Fibroblast of lung (primary cell): Measurements from ENCODE around the gene PLEKHA4. TPM values are rescaled to one million over a fixed set of nuclear protein-coding genes. Genes with fewer than 3 reads are reported as not detected.
A peak's percentile ranks its signal among the peaks of the same experiment; 100 is the strongest.
"Not testable (repeated sequence)": the region's sequence is repeated elsewhere in the genome, so short reads cannot be mapped to it uniquely, and the experiment has no call there.

Experiments used
- DNase-seq, 2 donors: peaks; one replicate each; pipeline versions ENCODE4 v3.0.0 to v3.0.0-alpha.2; 2010; ENCODE audit warnings: low read depth in 2 of 2
- H2AFZ ChIP-seq: 2 replicates; pipeline ENCODE4 v1.5.1; 2012; ENCODE audit warnings: low read length, control low read depth, inconsistent platforms
- H3K27ac ChIP-seq: 2 replicates; pipeline ENCODE4 v1.5.1; 2011; ENCODE audit warnings: low read length, control low read depth; ENCODE audit not compliant: insufficient read depth
- H3K27me3 ChIP-seq: 2 replicates; pipeline ENCODE4 v1.5.1; 2011; ENCODE audit warnings: mild to moderate bottlenecking, low read length; ENCODE audit not compliant: control insufficient read depth, insufficient read depth
- H3K36me3 ChIP-seq: 2 replicates; pipeline ENCODE4 v1.5.1; 2011; ENCODE audit warnings: low read length; ENCODE audit not compliant: control insufficient read depth, insufficient read depth
- H3K4me1 ChIP-seq: 2 replicates; pipeline ENCODE4 v1.5.1; 2011; ENCODE audit warnings: low read length; ENCODE audit not compliant: control insufficient read depth, insufficient read depth; ENCODE audit errors: extremely low read depth
- H3K4me2 ChIP-seq: 2 replicates; pipeline ENCODE4 v1.5.1; 2011; ENCODE audit warnings: low read length, control low read depth; ENCODE audit not compliant: insufficient read depth; ENCODE audit errors: extremely low read depth
- H3K4me3 ChIP-seq, 4 experiments: fragments of 200-600 bp in 1 of 4; sonication (generic) in 1 of 4; replicated peaks in 1 of 4; 2 replicates each; pipeline ENCODE4 v1.5.1; 2011 to 2016; ENCODE audit warnings: low read length in 4 of 4, low read depth in 3 of 4, mild to moderate bottlenecking in 3 of 4, control low read depth in 2 of 4, inconsistent platforms in 1 of 4, mixed read lengths in 1 of 4; ENCODE audit not compliant: insufficient read depth in 1 of 4; ENCODE audit errors: control extremely low read depth in 1 of 4
- H3K79me2 ChIP-seq: 2 replicates; pipeline ENCODE4 v1.5.1; 2012; ENCODE audit warnings: mild to moderate bottlenecking, low read length, inconsistent platforms; ENCODE audit not compliant: control insufficient read depth, insufficient read depth
- H3K9ac ChIP-seq: 2 replicates; pipeline ENCODE4 v1.5.1; 2011; ENCODE audit warnings: mild to moderate bottlenecking, low read length, control low read depth; ENCODE audit not compliant: insufficient read depth
- H3K9me3 ChIP-seq: 2 replicates; pipeline ENCODE4 v1.5.1; 2012; ENCODE audit warnings: low read depth, low read length; ENCODE audit not compliant: control insufficient read depth, insufficient read depth
- H4K20me1 ChIP-seq: 2 replicates; pipeline ENCODE4 v1.5.1; 2011; ENCODE audit warnings: low read length; ENCODE audit not compliant: control insufficient read depth, insufficient read depth; ENCODE audit errors: extremely low read depth
- EZH2 ChIP-seq: IDR thresholded peaks from 2 replicates; pipeline ENCODE4 v1.5.1; 2012; ENCODE audit warnings: low read length, control low read depth, mild to moderate bottlenecking; ENCODE audit errors: missing control alignments
- polyA plus RNA-seq, 2 donors: library from polyadenylated mRNA; depleted of rRNA in 1 of 2; stranded (reverse) in 1 of 2; unstranded in 1 of 2; fragments of >200 nt; gene quantifications; 2 replicates each; pipeline ENCODE4 v1.2.1, GENCODE V29; 2011 to 2012; ENCODE audit warnings: missing spikeins in 1 of 2
- total RNA-seq: library from RNA; depleted of rRNA; stranded (reverse); fragments of >200 nt; gene quantifications from 2 replicates; pipeline ENCODE4 v1.2.1, GENCODE V29; 2014
- TF ChIP-seq, protein P1 (sequence below), 2 donors: IDR thresholded peaks in 1 of 2; conservative IDR thresholded peaks in 1 of 2; 1 replicate in 1 of 2; 2 replicates in 1 of 2; pipeline ENCODE4 v1.5.1; 2011 to 2012; ENCODE audit warnings: low read length in 2 of 2, control low read depth in 1 of 2, inconsistent platforms in 1 of 2, low read depth in 1 of 2, mild to moderate bottlenecking in 1 of 2

PLEKHA4 gene
- total and polyA plus RNA-seq, 2 donors (not counting 1 experiment from before 2014, with no cell fraction given), result 6.6 to 20.0 TPM

DNA sequence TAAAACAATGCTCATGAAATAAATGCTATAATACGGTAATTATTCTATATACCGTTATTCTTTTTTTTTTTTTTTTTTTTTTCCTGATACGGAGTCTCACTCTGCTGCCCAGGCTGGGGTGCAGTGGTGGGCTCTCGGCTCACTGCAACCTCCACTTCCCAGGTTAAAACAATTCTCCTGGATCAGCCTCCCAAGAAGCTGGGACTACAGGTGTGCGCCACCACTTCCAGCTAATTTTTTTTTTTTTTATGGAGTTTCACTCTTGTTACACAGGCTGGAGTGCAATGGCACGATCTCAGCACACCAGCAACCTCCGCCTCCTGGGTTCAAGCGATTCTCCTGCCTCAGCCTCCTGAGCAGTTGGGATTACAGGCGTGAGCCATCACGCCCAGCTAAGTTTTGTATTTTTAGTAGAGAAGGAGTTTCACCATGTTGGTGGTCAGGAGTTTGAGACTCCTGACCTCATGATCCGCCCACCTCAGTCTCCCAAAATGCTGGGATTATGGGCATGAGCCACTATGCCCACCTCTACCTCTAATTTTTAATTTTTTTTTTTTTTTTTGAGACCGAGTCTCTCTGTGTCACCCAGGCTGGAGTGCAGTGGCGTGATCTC lies 10.7 kb upstream of the PLEKHA4 start:
- peaks cover 3% of the 10 kb centered on the region for H3K4me1 ChIP-seq
- peaks cover 15% of the 10 kb centered on the region for H3K36me3 ChIP-seq
- H3K4me3 ChIP-seq, result no peak overlapping the region
- no peaks in the 10 kb centered on the region for H4K20me1 ChIP-seq
- no peaks in the 10 kb centered on the region for H3K27me3 ChIP-seq
- H2AFZ ChIP-seq, result no peak overlapping the region
- H3K4me2 ChIP-seq, result no peak overlapping the region
- H3K27ac ChIP-seq, result no peak overlapping the region
- no peaks in the 10 kb centered on the region for H3K9me3 ChIP-seq
- H3K79me2 ChIP-seq, result peaks cover 26% of the 10 kb centered on the region
- TF ChIP-seq EZH2, result no peak
- TF ChIP-seq, protein P1, sequence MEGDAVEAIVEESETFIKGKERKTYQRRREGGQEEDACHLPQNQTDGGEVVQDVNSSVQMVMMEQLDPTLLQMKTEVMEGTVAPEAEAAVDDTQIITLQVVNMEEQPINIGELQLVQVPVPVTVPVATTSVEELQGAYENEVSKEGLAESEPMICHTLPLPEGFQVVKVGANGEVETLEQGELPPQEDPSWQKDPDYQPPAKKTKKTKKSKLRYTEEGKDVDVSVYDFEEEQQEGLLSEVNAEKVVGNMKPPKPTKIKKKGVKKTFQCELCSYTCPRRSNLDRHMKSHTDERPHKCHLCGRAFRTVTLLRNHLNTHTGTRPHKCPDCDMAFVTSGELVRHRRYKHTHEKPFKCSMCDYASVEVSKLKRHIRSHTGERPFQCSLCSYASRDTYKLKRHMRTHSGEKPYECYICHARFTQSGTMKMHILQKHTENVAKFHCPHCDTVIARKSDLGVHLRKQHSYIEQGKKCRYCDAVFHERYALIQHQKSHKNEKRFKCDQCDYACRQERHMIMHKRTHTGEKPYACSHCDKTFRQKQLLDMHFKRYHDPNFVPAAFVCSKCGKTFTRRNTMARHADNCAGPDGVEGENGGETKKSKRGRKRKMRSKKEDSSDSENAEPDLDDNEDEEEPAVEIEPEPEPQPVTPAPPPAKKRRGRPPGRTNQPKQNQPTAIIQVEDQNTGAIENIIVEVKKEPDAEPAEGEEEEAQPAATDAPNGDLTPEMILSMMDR (conservative IDR thresholded peaks at IDR 0.05 in 1 of 2, IDR thresholded peaks at IDR 0.05 in 1 of 2; ENCODE audit: low read depth in 1 of 2, low read length in 2 of 2), result no peak
- no peak for DNase-seq
- H3K9ac ChIP-seq, result no peak overlapping the region

DNA sequence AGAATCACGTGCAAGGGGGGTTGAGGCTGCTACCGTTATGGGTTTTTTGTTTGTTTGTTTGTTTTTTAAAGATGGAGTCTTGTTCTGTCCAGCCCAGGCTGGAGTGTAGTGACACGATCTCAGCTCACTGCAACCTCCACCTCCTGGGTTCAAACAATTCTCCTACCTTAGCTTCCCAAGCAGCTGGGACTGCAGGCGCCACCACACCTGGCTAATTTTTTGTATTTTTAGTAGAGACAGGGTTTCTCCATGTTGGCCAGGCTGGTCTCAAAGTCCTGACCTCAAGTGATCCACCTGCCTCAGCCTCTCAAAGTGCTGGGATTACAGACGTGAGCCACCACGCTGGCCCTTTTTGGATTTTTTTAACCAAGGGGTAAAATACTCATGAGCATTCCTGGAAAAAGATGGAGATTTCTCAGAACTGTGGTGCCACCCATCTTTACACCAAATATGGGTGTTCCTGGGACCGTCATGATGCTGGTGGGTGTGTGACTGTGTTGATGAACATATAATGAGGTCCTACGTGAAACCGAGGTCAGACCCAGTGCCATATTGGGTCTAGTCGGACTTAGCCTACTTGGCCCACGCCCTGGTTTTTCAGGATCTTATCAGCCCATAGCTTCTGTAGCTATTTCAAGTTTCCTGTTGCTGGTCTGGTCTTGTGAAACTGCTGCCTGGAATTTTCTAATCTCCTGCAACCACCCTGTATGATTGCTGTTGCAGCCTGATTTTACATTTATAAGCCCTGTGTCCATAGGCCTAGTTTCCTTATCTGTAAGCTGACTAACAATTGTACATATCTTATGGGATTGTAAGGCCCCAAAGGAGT lies 10.0 kb upstream of the PLEKHA4 start:
- DNase-seq, result peak; percentile 53 to 63

DNA sequence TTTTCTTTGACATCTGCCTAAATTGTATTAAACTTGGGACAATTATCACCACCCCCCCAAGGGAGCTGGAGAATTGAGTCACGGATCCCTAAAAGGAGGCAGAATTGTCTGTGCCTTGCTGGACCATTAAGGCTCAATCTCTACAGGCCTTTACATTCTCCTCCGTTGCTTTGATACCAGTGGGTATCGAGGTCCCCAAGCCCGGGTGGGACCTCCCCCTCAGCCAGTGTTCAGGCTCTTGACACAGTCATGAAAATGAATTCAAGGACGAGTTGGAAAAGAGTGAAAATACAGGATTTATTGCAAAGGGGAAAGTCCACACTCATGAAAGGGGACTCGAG lies 9.4 kb upstream of the PLEKHA4 start:
- TF ChIP-seq EZH2, result no peak
- TF ChIP-seq, protein P1 (conservative IDR thresholded peaks at IDR 0.05 in 1 of 2, IDR thresholded peaks at IDR 0.05 in 1 of 2; ENCODE audit: low read depth in 1 of 2, low read length in 2 of 2), result no peak
- H3K27ac ChIP-seq, result peak overlapping the region; percentile 1
- H3K36me3 ChIP-seq, result peaks cover 22% of the 10 kb centered on the region
- H3K9ac ChIP-seq, result no peak overlapping the region
- no peak for DNase-seq
- no peak overlapping the region for H2AFZ ChIP-seq
- H3K79me2 ChIP-seq, result peaks cover 39% of the 10 kb centered on the region
- H4K20me1 ChIP-seq, result no peaks in the 10 kb centered on the region
- no peak overlapping the region for H3K4me3 ChIP-seq
- peaks cover 3% of the 10 kb centered on the region for H3K4me1 ChIP-seq
- no peak overlapping the region for H3K4me2 ChIP-seq
- no peaks in the 10 kb centered on the region for H3K27me3 ChIP-seq
- no peaks in the 10 kb centered on the region for H3K9me3 ChIP-seq

More for the DNA sequence above, 10.0 kb upstream of the PLEKHA4 start:
- Histone ChIP-seq H3K4me2 (no peak overlapping the region), H3K9ac (no peak overlapping the region), H3K4me1 (peaks cover 3% of the 10 kb centered on the region), H3K27ac (peak overlapping the region; percentile 1), H3K9me3 (no peaks in the 10 kb centered on the region), H3K4me3 (no peak overlapping the region), H4K20me1 (no peaks in the 10 kb centered on the region), H3K27me3 (no peaks in the 10 kb centered on the region), H3K79me2 (peaks cover 33% of the 10 kb centered on the region), H3K36me3 (peaks cover 22% of the 10 kb centered on the region), H2AFZ (no peak overlapping the region)
- TF ChIP-seq EZH2, result no peak
- TF ChIP-seq, protein P1 (conservative IDR thresholded peaks at IDR 0.05 in 1 of 2, IDR thresholded peaks at IDR 0.05 in 1 of 2; ENCODE audit: low read depth in 1 of 2, low read length in 2 of 2), result no peak

DNA sequence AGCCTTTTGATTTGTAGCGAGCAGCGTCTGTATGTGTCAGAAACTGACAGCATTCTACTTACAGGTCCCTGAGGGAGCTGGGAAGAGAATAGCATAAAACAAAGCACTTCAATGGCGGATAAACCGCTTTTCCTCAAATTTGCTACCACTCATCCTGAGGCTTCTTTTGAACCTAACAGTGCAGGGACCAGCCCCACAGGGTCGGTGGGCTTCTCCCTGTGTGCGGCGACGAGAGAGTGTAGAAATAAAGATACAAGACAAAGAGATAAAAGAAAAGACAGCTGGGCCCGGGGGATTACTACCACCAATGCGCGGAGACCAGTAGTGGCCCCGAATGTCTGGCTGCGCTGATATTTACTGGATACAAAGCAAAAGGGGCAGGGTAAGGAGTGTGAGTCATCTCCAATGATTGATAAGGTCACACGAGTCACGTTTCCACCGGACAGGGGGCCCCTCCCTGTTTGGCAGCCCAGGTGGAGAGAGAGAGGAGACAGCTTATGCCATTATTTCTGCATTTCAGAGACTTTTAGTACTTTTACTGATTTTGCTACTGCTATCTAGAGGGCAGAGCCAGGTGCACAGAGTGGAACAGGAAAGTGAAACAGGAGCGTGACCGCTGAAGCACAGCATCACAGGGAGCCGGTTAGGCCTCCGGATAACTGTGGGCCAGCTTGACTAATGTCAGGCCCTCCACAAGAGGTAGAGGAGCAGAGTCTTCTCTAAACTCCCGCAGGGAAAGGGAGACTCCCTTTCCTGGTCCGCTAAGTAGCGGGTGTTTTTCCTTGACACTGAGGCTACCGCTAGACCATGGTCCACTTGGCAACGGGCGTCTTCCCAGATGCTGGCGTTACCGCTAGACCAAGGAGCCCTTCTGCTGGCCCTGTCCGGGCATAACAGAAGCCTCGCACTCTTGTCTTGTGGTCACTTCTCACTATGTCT lies 7.9 kb upstream of the PLEKHA4 start:
- not testable (repeated sequence) for DNase-seq, H3K9me3 ChIP-seq, H3K27me3 ChIP-seq, H2AFZ ChIP-seq, H3K4me1 ChIP-seq, H4K20me1 ChIP-seq
- H3K27ac ChIP-seq, result peak overlapping the region; percentile 100
- peaks cover 22% of the 10 kb centered on the region for H3K36me3 ChIP-seq
- peak overlapping the region; percentile 78 to 99 (median 98) for H3K4me3 ChIP-seq
- peak overlapping the region; percentile 100 for H3K9ac ChIP-seq
- peak overlapping the region; percentile 99 for H3K4me2 ChIP-seq
- H3K79me2 ChIP-seq, result peaks cover 44% of the 10 kb centered on the region
